Stimulated activated naive CD8-positive, alpha-beta T cell treated with anti-CD3 and anti-CD28 coated beads, Interleukin-15, amount 100 ng/mL, for 72 hours (primary cell): ENCODE results near the gene MIPEP.

Experiments
- ATAC-seq: fragments of 150-1000 bp; cut with Tn5 transposase; 2 replicates; pipeline ENCODE4 v1.10.0; 2021; ENCODE audit warnings: mild to moderate bottlenecking, moderate library complexity
- DNase-seq, 2 donors: peaks; one replicate each; pipeline ENCODE4 v3.0.0; 2021 to 2022
- H3K27ac Mint-ChIP-seq, 2 donors: one replicate each; pipeline ENCODE4 v1.8.0; 2022; ENCODE audit warnings: mild to moderate bottlenecking in 2 of 2, mixed read lengths in 2 of 2, moderate library complexity in 2 of 2
- H3K27me3 Mint-ChIP-seq: one replicate; pipeline ENCODE4 v1.8.0; 2022; ENCODE audit warnings: mixed read lengths
- H3K4me1 Mint-ChIP-seq: one replicate; pipeline ENCODE4 v1.8.0; 2022; ENCODE audit warnings: mild to moderate bottlenecking, mixed read lengths
- H3K4me3 Mint-ChIP-seq, 2 donors: one replicate each; pipeline ENCODE4 v1.8.0; 2022; ENCODE audit warnings: mild to moderate bottlenecking in 2 of 2, mixed read lengths in 2 of 2, moderate library complexity in 1 of 2
- H3K9me3 Mint-ChIP-seq, 2 donors: one replicate each; pipeline ENCODE4 v1.8.0; 2022; ENCODE audit warnings: mixed read lengths in 2 of 2

Gene MIPEP

GRCh38 chr13:23695196-23695595 is 194.0 kb downstream of the MIPEP start:
- DNase-seq: no peak
- Mint-ChIP-seq H3K4me1 (peaks cover 19% of the 10 kb centered on the region), H3K4me3 (peak overlapping the region in 1 of 2 donors; percentile 60), H3K27ac (peak overlapping the region in 1 of 2 donors; percentile 34), H3K9me3 (no peaks in the 10 kb centered on the region), H3K27me3 (no peaks in the 10 kb centered on the region)
- ATAC-seq: peak; percentile 9

GRCh38 chr13:23692816-23693215 is 196.4 kb downstream of the MIPEP start:
- Mint-ChIP-seq H3K27me3 (no peaks in the 10 kb centered on the region), H3K9me3 (no peaks in the 10 kb centered on the region), H3K27ac (no peak overlapping the region), H3K4me3 (no peak overlapping the region), H3K4me1 (peaks cover 15% of the 10 kb centered on the region)
- no peak for DNase-seq
- ATAC-seq: no peak

GRCh38 chr13:23690668-23691067 is 198.5 kb downstream of the MIPEP start:
- Mint-ChIP-seq H3K4me1 (peaks cover 3% of the 10 kb centered on the region), H3K4me3 (no peak overlapping the region), H3K27me3 (no peaks in the 10 kb centered on the region), H3K9me3 (peaks cover 0 to 4% of the 10 kb centered on the region in 2 donors), H3K27ac (no peak overlapping the region)
- DNase-seq (no peak), ATAC-seq (no peak)

GRCh38 chr13:23688336-23688735 is 200.9 kb downstream of the MIPEP start:
- Mint-ChIP-seq H3K27ac (no peak overlapping the region), H3K4me1 (no peaks in the 10 kb centered on the region), H3K9me3 (peaks cover 0 to 6% of the 10 kb centered on the region in 2 donors), H3K27me3 (no peaks in the 10 kb centered on the region), H3K4me3 (no peak overlapping the region)
- ATAC-seq (no peak), DNase-seq (no peak)

GRCh38 chr13:23687614-23688013 is 201.6 kb downstream of the MIPEP start:
- no peak for ATAC-seq
- peaks cover 4 to 6% of the 10 kb centered on the region in 2 donors for H3K9me3 Mint-ChIP-seq
- no peak overlapping the region for H3K27ac Mint-ChIP-seq
- no peak for DNase-seq
- H3K4me3 Mint-ChIP-seq: no peak overlapping the region
- H3K4me1 Mint-ChIP-seq: no peaks in the 10 kb centered on the region
- H3K27me3 Mint-ChIP-seq: no peaks in the 10 kb centered on the region

GRCh38 chr13:23686948-23687347 is 202.3 kb downstream of the MIPEP start:
- no peak for DNase-seq
- H3K27ac Mint-ChIP-seq: no peak overlapping the region
- H3K9me3 Mint-ChIP-seq: peaks cover 4 to 6% of the 10 kb centered on the region in 2 donors
- no peaks in the 10 kb centered on the region for H3K27me3 Mint-ChIP-seq
- no peak for ATAC-seq
- H3K4me1 Mint-ChIP-seq: no peaks in the 10 kb centered on the region
- H3K4me3 Mint-ChIP-seq: no peak overlapping the region

GRCh38 chr13:23685416-23685815 is 203.8 kb downstream of the MIPEP start:
- DNase-seq: no peak
- H3K9me3 Mint-ChIP-seq: peaks cover 4 to 6% of the 10 kb centered on the region in 2 donors
- H3K27ac Mint-ChIP-seq: no peak overlapping the region
- no peaks in the 10 kb centered on the region for H3K27me3 Mint-ChIP-seq
- ATAC-seq: no peak
- H3K4me1 Mint-ChIP-seq: no peaks in the 10 kb centered on the region
- H3K4me3 Mint-ChIP-seq: no peak overlapping the region

- peaks cover 2% of the 10 kb centered on the region for H3K4me1 Mint-ChIP-seq
- peaks cover 4 to 6% of the 10 kb centered on the region in 2 donors for H3K9me3 Mint-ChIP-seq
- H3K4me3 Mint-ChIP-seq: no peak overlapping the region
- no peak for DNase-seq
- no peak for ATAC-seq
- no peaks in the 10 kb centered on the region for H3K27me3 Mint-ChIP-seq
- H3K27ac Mint-ChIP-seq: no peak overlapping the region
Measured at GRCh38 chr13:23684647-23685046, 204.6 kb downstream of the MIPEP start.

GRCh38 chr13:23683084-23683483 is 206.1 kb downstream of the MIPEP start:
- peaks cover 4 to 6% of the 10 kb centered on the region in 2 donors for H3K9me3 Mint-ChIP-seq
- DNase-seq: no peak

GRCh38 chr13:23680845-23681669 is 208.1 kb downstream of the MIPEP start:
- Mint-ChIP-seq H3K9me3 (peaks cover 4 to 6% of the 10 kb centered on the region in 2 donors), H3K4me3 (no peak overlapping the region), H3K4me1 (peaks cover 12% of the 10 kb centered on the region), H3K27ac (peak overlapping the region in 1 of 2 donors; percentile 7), H3K27me3 (no peaks in the 10 kb centered on the region)
- no peak for ATAC-seq
- no peak for DNase-seq

More at GRCh38 chr13:23683084-23683483, 206.1 kb downstream of the MIPEP start:
- no peak overlapping the region for H3K4me3 Mint-ChIP-seq
- ATAC-seq: no peak
- H3K4me1 Mint-ChIP-seq: peaks cover 12% of the 10 kb centered on the region
- H3K27ac Mint-ChIP-seq: no peak overlapping the region
- H3K27me3 Mint-ChIP-seq: no peaks in the 10 kb centered on the region
